Activated T-helper 17 cell treated with anti-CD3 and anti-CD28 coated beads, Interleukin-2, amount 50 U/mL, for 72 hours (primary cell): ENCODE results near the gene H1-8. TPM values are rescaled to one million over a fixed set of nuclear protein-coding genes. Genes with fewer than 3 reads are reported as not detected.

Source experiments
- ATAC-seq: fragments of 150-1000 bp; cut with Tn5 transposase; replicated peaks from 2 replicates; pipeline ENCODE4 v1.10.0; 2021; ENCODE audit warnings: mild to moderate bottlenecking, moderate library complexity
- H3K27ac Mint-ChIP-seq: one replicate; pipeline ENCODE4 v1.8.0; 2022; ENCODE audit warnings: mixed read lengths
- H3K27me3 Mint-ChIP-seq: one replicate; pipeline ENCODE4 v1.8.0; 2022; ENCODE audit warnings: mixed read lengths
- H3K36me3 Mint-ChIP-seq: one replicate; pipeline ENCODE4 v1.8.0; 2022; ENCODE audit warnings: low read depth, mild to moderate bottlenecking, mixed read lengths
- H3K4me1 Mint-ChIP-seq: one replicate; pipeline ENCODE4 v1.8.0; 2022; ENCODE audit warnings: mixed read lengths
- H3K4me3 Mint-ChIP-seq: one replicate; pipeline ENCODE4 v1.8.0; 2022; ENCODE audit warnings: mild to moderate bottlenecking, mixed read lengths
- H3K9me3 Mint-ChIP-seq: one replicate; pipeline ENCODE4 v1.8.0; 2022; ENCODE audit warnings: mixed read lengths
- total RNA-seq, 2 donors: library from RNA; stranded (reverse); gene quantifications; one replicate each; pipeline ENCODE4 v1.2.3, GENCODE V29; 2022

H1-8 gene
- total RNA-seq, 2 donors from 2014 or later, result not detected

- no peak for ATAC-seq
- Mint-ChIP-seq H3K27ac (no peak overlapping the region), H3K36me3 (no peaks in the 10 kb centered on the region), H3K27me3 (no peaks in the 10 kb centered on the region), H3K4me1 (no peaks in the 10 kb centered on the region), H3K9me3 (no peaks in the 10 kb centered on the region), H3K4me3 (no peak overlapping the region)
Measured at GRCh38 chr3:129553171-129553570, 10.2 kb downstream of the H1-8 start.

DNA sequence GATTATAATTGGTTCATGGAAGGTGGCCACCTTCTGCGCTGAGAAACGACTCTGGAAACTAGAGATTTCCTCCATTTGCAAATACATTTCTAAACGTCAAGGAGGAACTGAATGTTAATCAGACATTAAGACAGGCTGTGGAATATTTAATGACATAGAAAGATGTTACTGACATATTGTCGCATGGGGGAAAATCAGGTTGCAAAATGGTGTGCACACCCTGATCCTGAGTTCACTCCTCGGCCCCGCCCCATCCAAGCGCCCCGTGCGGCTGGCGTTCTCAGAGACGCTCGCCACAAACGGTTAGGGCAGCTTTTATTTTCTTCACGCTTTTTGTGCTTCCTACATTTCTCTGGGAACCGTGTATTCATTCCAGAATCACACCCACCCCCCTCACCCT is 10.7 kb downstream of the H1-8 start:
- no peak overlapping the region for H3K27ac Mint-ChIP-seq
- ATAC-seq, result no peak
- no peaks in the 10 kb centered on the region for H3K9me3 Mint-ChIP-seq
- no peaks in the 10 kb centered on the region for H3K36me3 Mint-ChIP-seq
- no peaks in the 10 kb centered on the region for H3K4me1 Mint-ChIP-seq
- no peaks in the 10 kb centered on the region for H3K27me3 Mint-ChIP-seq
- H3K4me3 Mint-ChIP-seq, result peak overlapping the region; percentile 27

GRCh38 chr3:129554356-129555152 is 11.6 kb downstream of the H1-8 start:
- Mint-ChIP-seq H3K9me3 (no peaks in the 10 kb centered on the region), H3K4me3 (peak overlapping the region; percentile 27), H3K4me1 (no peaks in the 10 kb centered on the region), H3K27me3 (no peaks in the 10 kb centered on the region), H3K27ac (no peak overlapping the region), H3K36me3 (no peaks in the 10 kb centered on the region)
- no peak for ATAC-seq

DNA sequence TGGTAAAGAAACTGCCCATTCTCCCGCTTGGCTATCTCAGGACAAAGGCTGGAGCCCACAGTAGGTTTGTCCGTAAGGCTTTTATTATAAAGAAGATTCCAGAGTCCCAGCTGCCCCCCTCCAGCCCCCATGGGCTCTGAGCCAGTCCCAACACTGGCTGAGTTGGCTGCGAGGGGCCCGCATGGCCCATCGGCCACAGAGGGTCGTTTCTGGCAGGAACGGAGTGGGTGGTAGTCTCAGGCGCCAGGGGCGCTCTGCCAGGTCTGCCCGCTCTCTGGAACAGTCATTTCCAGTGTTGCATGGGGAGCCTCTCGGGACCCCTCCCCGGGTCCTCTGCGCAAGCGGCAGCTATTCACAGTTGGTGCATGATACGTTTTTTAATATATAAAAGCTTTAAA is 12.2 kb downstream of the H1-8 start:
- Mint-ChIP-seq H3K4me1 (no peaks in the 10 kb centered on the region), H3K27ac (no peak overlapping the region), H3K9me3 (no peaks in the 10 kb centered on the region), H3K4me3 (no peak overlapping the region), H3K36me3 (no peaks in the 10 kb centered on the region), H3K27me3 (no peaks in the 10 kb centered on the region)
- no peak for ATAC-seq

DNA sequence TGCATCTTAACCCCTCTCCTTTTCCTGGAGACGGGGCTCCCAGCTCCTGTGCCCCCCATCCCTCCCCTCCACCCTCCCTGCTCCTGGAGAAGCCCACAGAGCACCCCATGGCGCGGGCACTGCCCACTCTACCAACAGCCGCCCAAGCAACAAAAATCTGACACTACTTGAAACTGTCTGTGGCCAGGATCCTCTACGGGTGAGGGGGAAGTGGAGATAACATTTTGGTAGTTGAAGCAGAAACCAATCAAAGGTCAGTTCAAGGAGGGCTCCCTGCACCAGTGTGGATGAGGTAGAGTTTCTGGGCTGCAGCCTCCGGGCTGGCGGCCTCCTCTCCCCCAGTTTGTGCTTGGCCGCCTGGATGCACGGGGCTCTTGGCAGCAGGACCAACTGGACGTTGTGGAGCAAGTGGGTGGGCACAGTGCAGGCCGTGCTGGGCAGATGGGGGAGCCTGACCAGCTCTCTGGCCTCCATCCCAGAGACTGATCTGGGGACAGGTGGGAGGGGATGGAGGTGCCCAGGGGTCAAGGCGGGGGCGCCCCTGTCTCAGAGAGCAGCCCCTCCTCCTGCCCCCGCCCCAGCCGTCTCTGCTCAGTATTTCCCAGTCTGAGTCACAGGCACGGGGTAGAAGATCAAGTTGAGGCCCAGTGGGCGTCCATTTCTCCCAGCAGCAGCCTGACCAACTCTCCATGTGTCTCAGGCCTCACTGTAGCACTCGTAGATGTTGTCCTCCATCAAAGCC is 12.8 kb downstream of the H1-8 start:
- no peak overlapping the region for H3K4me3 Mint-ChIP-seq
- no peak overlapping the region for H3K27ac Mint-ChIP-seq
- no peaks in the 10 kb centered on the region for H3K9me3 Mint-ChIP-seq
- H3K36me3 Mint-ChIP-seq, result no peaks in the 10 kb centered on the region
- no peak for ATAC-seq
- H3K4me1 Mint-ChIP-seq, result peaks cover 4% of the 10 kb centered on the region
- no peaks in the 10 kb centered on the region for H3K27me3 Mint-ChIP-seq

DNA sequence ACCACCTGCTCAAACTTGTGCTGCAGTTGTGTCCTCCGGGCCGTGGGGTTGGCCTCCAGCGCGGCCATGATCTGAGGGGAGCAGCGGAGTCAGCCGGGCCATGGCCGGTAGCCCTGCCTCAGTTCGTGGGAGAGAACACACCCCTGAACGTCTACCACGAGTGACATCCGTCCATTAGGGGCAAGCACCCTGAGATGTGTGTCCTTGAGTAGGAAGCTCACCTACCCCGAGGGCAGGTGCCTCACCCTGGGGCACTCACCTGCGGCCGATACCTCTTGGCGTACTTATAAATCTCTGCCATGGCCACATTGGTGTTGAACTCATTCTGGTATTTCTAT is 13.4 kb downstream of the H1-8 start:
- Mint-ChIP-seq H3K27me3 (no peaks in the 10 kb centered on the region), H3K9me3 (no peaks in the 10 kb centered on the region), H3K4me1 (peaks cover 6% of the 10 kb centered on the region), H3K36me3 (no peaks in the 10 kb centered on the region), H3K27ac (no peak overlapping the region), H3K4me3 (no peak overlapping the region)
- no peak for ATAC-seq

DNA sequence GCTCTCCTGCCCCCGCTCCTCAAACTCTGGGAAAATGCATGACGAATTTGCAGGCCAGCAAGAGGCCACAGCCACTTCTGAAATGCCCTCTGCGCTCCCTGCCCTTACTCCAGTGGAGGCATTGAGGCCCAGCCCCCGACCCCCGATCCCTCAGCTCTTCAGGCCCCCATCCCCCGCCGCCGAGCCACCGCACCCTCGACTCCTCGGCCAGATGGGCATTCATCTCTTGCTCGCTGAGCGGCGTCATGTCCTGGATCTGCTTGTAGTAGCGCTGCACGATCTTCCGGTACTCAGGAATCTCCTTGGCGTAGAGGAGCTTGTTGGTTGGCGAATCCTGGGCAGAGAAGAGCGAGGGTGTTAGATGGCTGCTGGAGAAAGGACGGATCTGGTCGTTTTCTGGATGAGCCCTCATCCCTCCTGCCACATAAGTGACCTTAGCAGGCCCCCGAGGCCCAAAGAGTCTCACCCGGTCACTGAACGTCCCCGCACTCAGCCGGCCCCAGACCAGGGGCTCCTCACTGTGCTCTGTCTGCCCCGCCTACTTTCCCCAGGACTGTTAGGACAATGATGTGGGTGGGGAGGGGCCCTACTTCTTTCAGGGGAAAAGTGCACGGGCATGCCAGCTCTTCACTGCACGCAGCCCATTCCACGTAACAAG is 14.0 kb downstream of the H1-8 start:
- Mint-ChIP-seq H3K4me3 (no peak overlapping the region), H3K4me1 (peaks cover 6% of the 10 kb centered on the region), H3K27me3 (no peaks in the 10 kb centered on the region), H3K9me3 (no peaks in the 10 kb centered on the region), H3K36me3 (no peaks in the 10 kb centered on the region), H3K27ac (no peak overlapping the region)
- no peak for ATAC-seq

DNA sequence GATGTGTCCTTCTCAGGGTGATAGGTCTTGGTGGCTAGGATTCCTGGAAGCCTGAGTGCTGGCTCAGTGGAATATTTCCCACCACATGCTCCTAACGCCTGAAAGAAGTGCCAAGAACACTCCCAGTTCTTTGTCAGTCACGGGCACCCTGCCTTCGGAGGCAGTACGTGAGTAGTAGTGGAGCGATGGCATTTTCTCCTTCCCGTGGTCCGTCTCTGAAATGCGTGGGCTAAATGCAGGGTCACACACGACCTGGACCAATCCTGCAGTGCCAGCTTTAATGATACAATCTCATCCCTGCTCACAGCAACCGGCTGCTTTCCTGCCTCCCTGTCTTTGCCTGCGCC is 14.5 kb downstream of the H1-8 start:
- Mint-ChIP-seq H3K27ac (no peak overlapping the region), H3K36me3 (no peaks in the 10 kb centered on the region), H3K4me3 (no peak overlapping the region), H3K4me1 (peaks cover 6% of the 10 kb centered on the region), H3K9me3 (no peaks in the 10 kb centered on the region), H3K27me3 (no peaks in the 10 kb centered on the region)
- no peak for ATAC-seq

GRCh38 chr3:129558081-129558771 is 15.3 kb downstream of the H1-8 start:
- ATAC-seq, result no peak
- no peaks in the 10 kb centered on the region for H3K9me3 Mint-ChIP-seq
- H3K4me1 Mint-ChIP-seq, result peaks cover 6% of the 10 kb centered on the region
- H3K36me3 Mint-ChIP-seq, result no peaks in the 10 kb centered on the region
- H3K27me3 Mint-ChIP-seq, result no peaks in the 10 kb centered on the region
- peak overlapping the region; percentile 54 for H3K27ac Mint-ChIP-seq
- no peak overlapping the region for H3K4me3 Mint-ChIP-seq

DNA sequence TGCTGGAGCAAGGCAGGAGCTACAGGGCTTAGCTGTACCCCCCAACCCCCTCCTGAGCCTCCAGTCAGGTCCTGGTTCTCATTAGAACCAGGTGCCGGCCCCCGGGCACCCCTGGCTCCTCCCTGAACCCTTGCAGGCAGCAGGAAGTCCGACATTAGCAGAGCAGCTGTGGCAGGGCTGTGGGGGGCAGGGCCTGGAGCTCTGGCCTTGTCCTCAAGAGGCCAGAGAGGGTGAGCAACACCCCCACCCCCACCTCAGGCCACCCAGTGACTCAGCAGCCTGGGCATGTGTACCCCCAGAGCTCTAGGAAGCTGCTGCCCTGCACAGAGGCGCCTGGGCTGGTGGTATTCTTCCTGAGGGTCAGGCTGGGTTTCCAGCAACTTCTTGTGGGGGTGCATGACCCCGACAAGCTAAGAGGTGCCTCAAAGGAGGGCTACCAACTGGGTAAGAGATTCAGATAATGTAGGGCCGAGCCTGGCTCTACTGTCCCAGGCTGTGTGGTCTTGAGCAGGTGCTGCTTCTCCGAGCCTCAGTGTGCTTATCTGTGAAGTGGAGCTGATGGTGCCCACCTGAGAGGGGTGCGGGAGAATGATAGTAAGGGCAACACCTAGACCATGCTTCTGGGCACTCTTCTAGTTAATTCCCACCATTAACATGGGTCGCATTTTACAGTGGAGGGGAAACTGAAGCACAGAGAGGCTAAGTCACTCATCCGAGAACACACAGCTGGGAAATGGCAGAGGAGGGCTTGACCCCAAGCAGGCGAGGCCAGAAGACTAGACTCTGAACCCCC is 16.0 kb downstream of the H1-8 start:
- H3K9me3 Mint-ChIP-seq, result no peaks in the 10 kb centered on the region
- H3K27ac Mint-ChIP-seq, result peak overlapping the region; percentile 54
- H3K4me3 Mint-ChIP-seq, result no peak overlapping the region
- H3K36me3 Mint-ChIP-seq, result no peaks in the 10 kb centered on the region
- no peak for ATAC-seq
- H3K4me1 Mint-ChIP-seq, result peaks cover 6% of the 10 kb centered on the region
- H3K27me3 Mint-ChIP-seq, result no peaks in the 10 kb centered on the region

- Mint-ChIP-seq H3K9me3 (no peaks in the 10 kb centered on the region), H3K4me3 (no peak overlapping the region), H3K4me1 (peaks cover 6% of the 10 kb centered on the region), H3K27ac (no peak overlapping the region), H3K27me3 (no peaks in the 10 kb centered on the region), H3K36me3 (no peaks in the 10 kb centered on the region)
- no peak for ATAC-seq
Measured at GRCh38 chr3:129559565-129560079, 16.6 kb downstream of the H1-8 start.

DNA sequence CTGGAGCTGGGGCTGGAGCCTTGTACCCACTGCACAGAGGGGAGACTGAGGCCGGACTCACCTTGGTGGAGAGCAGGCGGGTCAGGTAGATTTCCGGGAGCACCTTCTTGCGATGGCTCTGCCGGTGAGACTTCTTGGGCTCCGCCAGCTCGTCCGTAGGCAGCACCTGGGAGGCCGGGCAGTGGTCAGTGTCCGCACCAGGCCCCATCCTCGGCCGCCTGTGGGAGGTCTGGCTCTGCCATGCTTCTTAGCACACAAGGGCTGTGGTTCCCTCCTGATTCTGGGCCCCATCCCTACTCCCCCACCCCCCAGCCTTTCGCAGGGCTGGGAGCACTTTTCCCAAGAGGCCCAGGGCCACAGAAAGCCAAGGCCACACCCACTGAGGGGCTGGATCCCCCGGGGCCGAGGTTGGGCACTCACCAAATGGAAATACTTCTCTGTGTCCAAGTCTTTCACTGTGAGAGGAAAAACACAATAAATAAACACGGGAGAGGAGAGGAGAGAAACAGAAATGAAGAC is 17.4 kb downstream of the H1-8 start:
- H3K4me3 Mint-ChIP-seq, result no peak overlapping the region
- H3K27me3 Mint-ChIP-seq, result no peaks in the 10 kb centered on the region
- no peaks in the 10 kb centered on the region for H3K36me3 Mint-ChIP-seq
- no peak for ATAC-seq
- no peak overlapping the region for H3K27ac Mint-ChIP-seq
- H3K9me3 Mint-ChIP-seq, result no peaks in the 10 kb centered on the region
- peaks cover 6% of the 10 kb centered on the region for H3K4me1 Mint-ChIP-seq

- Mint-ChIP-seq H3K36me3 (no peaks in the 10 kb centered on the region), H3K4me1 (peaks cover 6% of the 10 kb centered on the region), H3K4me3 (no peak overlapping the region), H3K9me3 (no peaks in the 10 kb centered on the region), H3K27me3 (no peaks in the 10 kb centered on the region), H3K27ac (no peak overlapping the region)
- ATAC-seq, result no peak
Measured at GRCh38 chr3:129560911-129561594, 18.1 kb downstream of the H1-8 start.
